ENCODE results near the gene CPE. TPM values are rescaled to one million over a fixed set of nuclear protein-coding genes. Genes with fewer than 3 reads are reported as not detected.
"Not testable (repeated sequence)": the region's sequence is repeated elsewhere in the genome, so short reads cannot be mapped to it uniquely, and the experiment has no call there.

Gene CPE
- total and polyA plus RNA-seq, 2 experiments from 2014 or later: 53.9 to 77.9 TPM

DNA sequence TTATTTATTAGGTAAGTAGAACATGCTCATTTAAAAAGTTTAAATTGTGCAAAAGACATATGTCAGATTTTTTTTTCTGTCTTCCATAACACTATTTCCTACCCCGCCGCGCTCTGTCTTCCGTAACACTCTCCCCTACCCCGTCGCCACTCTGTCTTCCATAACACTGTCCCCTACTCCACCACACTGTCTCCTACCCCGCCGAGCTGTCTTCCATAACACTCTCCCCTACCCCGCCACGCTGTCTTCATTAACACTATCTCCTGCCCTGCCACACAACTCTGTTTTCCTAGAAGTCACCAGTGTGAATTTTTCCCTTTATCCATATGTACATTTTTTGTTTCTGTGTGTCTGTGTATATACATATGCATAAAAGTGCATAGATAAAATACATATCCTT is 47.0 kb upstream of the CPE start:
- H3K27ac ChIP-seq: no peak overlapping the region
- in situ Hi-C loops (cut with MboI): no loop called here

DNA sequence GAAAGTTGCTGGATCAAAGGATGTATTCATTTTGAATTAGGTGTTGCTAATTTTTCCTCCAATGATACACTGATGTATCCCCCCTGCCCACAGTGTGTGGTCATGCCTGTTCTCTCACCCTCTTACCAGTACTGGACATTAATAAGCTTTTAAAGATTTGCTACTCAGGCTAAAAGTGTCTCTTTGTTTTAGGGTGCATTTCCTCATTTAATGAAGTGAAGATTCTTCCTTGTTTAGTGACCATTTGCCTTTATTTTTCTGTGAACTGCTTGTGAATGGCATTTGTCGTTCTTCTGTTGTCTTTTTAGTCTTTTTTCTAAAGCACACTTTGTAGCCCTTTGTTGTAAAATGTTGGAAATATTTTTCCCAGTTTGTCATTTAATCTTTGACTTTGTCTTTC is 46.3 kb upstream of the CPE start:
- 53 to 56% methylated on average over 1 of the region's 1 CpG for WGBS, 2 experiments (ENCODE audit: low coverage in 1 of 2, low lambda C conversion rate in 2 of 2, missing lambda C conversion rate in 2 of 2)
- Histone ChIP-seq H3K36me3 (ENCODE audit: low read depth) (peaks cover 9% of the 10 kb centered on the region; the same call in 1 of the 2 replicates), H3K27ac (no peak overlapping the region), H3K9me3 (ENCODE audit: low read depth) (no peaks in the 10 kb centered on the region), H3K79me2 (ENCODE audit: insufficient read depth) (peaks cover 89% of the 10 kb centered on the region), H3K9ac (no peak overlapping the region), H2AFZ (no peak overlapping the region), H3K4me3 (no peak overlapping the region), H3F3A (ENCODE audit: insufficient read depth) (peaks cover 15% of the 10 kb centered on the region), H4K20me1 (ENCODE audit: insufficient read depth) (no peaks in the 10 kb centered on the region; the same call in 1 of the 2 replicates), H3K4me1 (ENCODE audit: insufficient read depth) (peaks cover 21% of the 10 kb centered on the region), H3K27me3 (replicated peaks; ENCODE audit: insufficient read depth) (no peaks in the 10 kb centered on the region), H3K9me2 (ENCODE audit: insufficient read depth) (no peaks in the 10 kb centered on the region), H3K4me2 (ENCODE audit: unreplicated experiment) (no peak overlapping the region)
- TF ChIP-seq EZH2 (IDR thresholded peaks at IDR 0.05; ENCODE audit: insufficient read depth, poor library complexity, severe bottlenecking): no peak
- no peak for TF ChIP-seq EZH2phosphoT487 (IDR thresholded peaks at IDR 0.05; ENCODE audit: insufficient read depth, low read depth)
- in situ Hi-C loops (cut with MboI): no loop called here
- DNase-seq: no peak

More for the DNA sequence above, 47.0 kb upstream of the CPE start:
- DNase-seq: no peak
- no peaks in the 10 kb centered on the region for H3K27me3 ChIP-seq (replicated peaks; ENCODE audit: insufficient read depth)
- H3K4me1 ChIP-seq (ENCODE audit: insufficient read depth): peaks cover 21% of the 10 kb centered on the region
- TF ChIP-seq EZH2phosphoT487 (IDR thresholded peaks at IDR 0.05; ENCODE audit: insufficient read depth, low read depth): no peak
- H3K36me3 ChIP-seq (ENCODE audit: low read depth): peaks cover 5% of the 10 kb centered on the region; the same call in 1 of the 2 replicates
- H2AFZ ChIP-seq: no peak overlapping the region
- no peak overlapping the region for H3K4me2 ChIP-seq (ENCODE audit: unreplicated experiment)
- no peak overlapping the region for H3K9ac ChIP-seq
- no peak overlapping the region for H3K4me3 ChIP-seq
- no peaks in the 10 kb centered on the region for H3K9me2 ChIP-seq (ENCODE audit: insufficient read depth)
- no peaks in the 10 kb centered on the region; the same call in 1 of the 2 replicates for H4K20me1 ChIP-seq (ENCODE audit: insufficient read depth)
- WGBS, 2 experiments (ENCODE audit: low coverage in 1 of 2, low lambda C conversion rate in 2 of 2, missing lambda C conversion rate in 2 of 2): 87% methylated on average over 10 of the region's 10 CpGs
- H3F3A ChIP-seq (ENCODE audit: insufficient read depth): peaks cover 16% of the 10 kb centered on the region
- H3K9me3 ChIP-seq (ENCODE audit: low read depth): no peaks in the 10 kb centered on the region
- peaks cover 83% of the 10 kb centered on the region for H3K79me2 ChIP-seq (ENCODE audit: insufficient read depth)

GRCh38 chr4:165335163-165335703 is 43.6 kb upstream of the CPE start:
- H3K79me2 ChIP-seq (ENCODE audit: insufficient read depth): peaks cover 62% of the 10 kb centered on the region
- 81% methylated on average over 3 of the region's 3 CpGs for WGBS, 2 experiments (ENCODE audit: low coverage in 1 of 2, low lambda C conversion rate in 2 of 2, missing lambda C conversion rate in 2 of 2)
- H3K4me3 ChIP-seq: no peak overlapping the region
- no peaks in the 10 kb centered on the region for H3K27me3 ChIP-seq (replicated peaks; ENCODE audit: insufficient read depth)
- H3K4me1 ChIP-seq (ENCODE audit: insufficient read depth): peaks cover 5% of the 10 kb centered on the region; the same call in 1 of the 2 replicates
- H3K4me2 ChIP-seq (ENCODE audit: unreplicated experiment): no peak overlapping the region
- DNase-seq: no peak
- H3F3A ChIP-seq (ENCODE audit: insufficient read depth): no peaks in the 10 kb centered on the region; the same call in 1 of the 2 replicates
- in situ Hi-C loops (cut with MboI): no loop called here
- no peaks in the 10 kb centered on the region for H3K9me2 ChIP-seq (ENCODE audit: insufficient read depth)
- no peaks in the 10 kb centered on the region; the same call in 1 of the 2 replicates for H4K20me1 ChIP-seq (ENCODE audit: insufficient read depth)
- H3K27ac ChIP-seq: no peak overlapping the region
- peaks cover 26% of the 10 kb centered on the region for H3K36me3 ChIP-seq (ENCODE audit: low read depth)
- TF ChIP-seq EZH2 (IDR thresholded peaks at IDR 0.05; ENCODE audit: insufficient read depth, poor library complexity, severe bottlenecking) (no peak), EZH2phosphoT487 (IDR thresholded peaks at IDR 0.05; ENCODE audit: insufficient read depth, low read depth) (no peak)
- H2AFZ ChIP-seq: no peak overlapping the region
- no peaks in the 10 kb centered on the region for H3K9me3 ChIP-seq (ENCODE audit: low read depth)
- no peak overlapping the region for H3K9ac ChIP-seq

DNA sequence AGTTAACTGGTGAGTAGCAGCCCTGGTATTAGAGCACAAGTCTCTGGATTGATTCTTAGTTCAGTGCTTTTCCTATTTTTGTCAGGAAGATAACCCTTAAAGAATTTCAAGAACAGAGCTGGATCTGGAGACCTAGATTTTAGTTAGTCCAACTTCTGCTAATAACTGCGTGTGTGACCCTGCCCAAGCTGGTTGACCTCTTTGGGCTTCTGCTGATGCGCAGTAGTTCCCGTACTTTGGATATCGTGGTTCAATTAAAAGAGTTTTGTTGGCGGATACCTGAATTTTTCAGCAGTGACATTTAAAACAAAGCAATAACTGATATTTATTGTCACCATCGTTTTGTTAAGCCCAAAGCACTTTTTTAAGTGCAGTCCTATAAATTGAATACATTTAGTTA is 42.1 kb upstream of the CPE start:
- no peak for TF ChIP-seq EZH2 (IDR thresholded peaks at IDR 0.05; ENCODE audit: insufficient read depth, poor library complexity, severe bottlenecking)
- no peak for TF ChIP-seq EZH2phosphoT487 (IDR thresholded peaks at IDR 0.05; ENCODE audit: insufficient read depth, low read depth)
- DNase-seq: no peak
- in situ Hi-C loops (cut with MboI): no loop called here

GRCh38 chr4:165342340-165342739 is 36.5 kb upstream of the CPE start:
- H3K36me3 ChIP-seq (ENCODE audit: low read depth): peaks cover 37% of the 10 kb centered on the region
- not testable (repeated sequence) for H4K20me1 ChIP-seq (ENCODE audit: insufficient read depth); DNase-seq; H3K27ac ChIP-seq; H2AFZ ChIP-seq; H3K4me3 ChIP-seq; H3K9me2 ChIP-seq (ENCODE audit: insufficient read depth); H3K4me2 ChIP-seq (ENCODE audit: unreplicated experiment); H3K79me2 ChIP-seq (ENCODE audit: insufficient read depth); H3F3A ChIP-seq (ENCODE audit: insufficient read depth); H3K27me3 ChIP-seq (replicated peaks; ENCODE audit: insufficient read depth); H3K4me1 ChIP-seq (ENCODE audit: insufficient read depth); H3K9ac ChIP-seq; H3K9me3 ChIP-seq (ENCODE audit: low read depth)
- in situ Hi-C loops (cut with MboI): loop anchor here (10.0 kb wide), 1 partner anchor 208 kb away; no protein-coding TSS in a partner anchor
- 94 to 99% methylated on average over 5 of the region's 5 CpGs for WGBS, 2 experiments (ENCODE audit: low coverage in 1 of 2, low lambda C conversion rate in 2 of 2, missing lambda C conversion rate in 2 of 2)

More for the DNA sequence above, 42.1 kb upstream of the CPE start:
- Histone ChIP-seq H3K4me1 (ENCODE audit: insufficient read depth) (0 out of 2 replicates have a peak, but pooled peaks cover 3% of the 10 kb centered on the region), H3K27me3 (replicated peaks; ENCODE audit: insufficient read depth) (no peaks in the 10 kb centered on the region), H3K36me3 (ENCODE audit: low read depth) (peaks cover 36% of the 10 kb centered on the region), H3K4me2 (ENCODE audit: unreplicated experiment) (no peak overlapping the region), H3F3A (ENCODE audit: insufficient read depth) (peaks cover 8% of the 10 kb centered on the region; the same call in 1 of the 2 replicates), H2AFZ (no peak overlapping the region), H3K9me3 (ENCODE audit: low read depth) (no peaks in the 10 kb centered on the region), H3K4me3 (no peak overlapping the region), H3K9me2 (ENCODE audit: insufficient read depth) (no peaks in the 10 kb centered on the region), H4K20me1 (ENCODE audit: insufficient read depth) (no peaks in the 10 kb centered on the region; the same call in 1 of the 2 replicates), H3K9ac (no peak overlapping the region), H3K27ac (no peak overlapping the region), H3K79me2 (ENCODE audit: insufficient read depth) (peaks cover 47% of the 10 kb centered on the region)
- 90 to 95% methylated on average over 6 of the region's 6 CpGs for WGBS, 2 experiments (ENCODE audit: low coverage in 1 of 2, low lambda C conversion rate in 2 of 2, missing lambda C conversion rate in 2 of 2)

Measured in GM23248 (cell line).